A673 (cell line): ENCODE data around the gene RSAD1. TPM values are rescaled to one million over a fixed set of nuclear protein-coding genes. Genes with fewer than 3 reads are reported as not detected.

Experiments
- BruUV-seq: library from RNA; stranded (reverse); fragments of 400-500 nt; replicated peaks from 2 replicates; lab custom pipeline; 2021; lab: Mats Ljungman, UMichigan
- CTCF ChIA-PET: fragments of 300-600 bp; sonication (Branson Sonifier 250); formaldehyde crosslinking; loops from one replicate; lab custom pipeline; 2022; ENCODE audit warnings: antibody characterized with exemption; lab: Charles Lee
- POLR2A ChIA-PET: fragments of 300-600 bp; sonication (Branson Sonifier 250); formaldehyde crosslinking; loops from one replicate; lab custom pipeline; 2022; ENCODE audit warnings: antibody characterized with exemption; ENCODE audit not compliant: low non-redundant PET; lab: Charles Lee
- DNase-seq: peaks from one replicate; pipeline ENCODE4 v3.0.0-alpha.2; 2015; ENCODE audit warnings: low spot score
- H3K27ac ChIP-seq: fragments of 200-600 bp; sonication (generic); 2 replicates; pipeline ENCODE4 v1.5.1; 2016; ENCODE audit warnings: mixed run types, low read depth, mild to moderate bottlenecking, mixed read lengths, antibody characterized with exemption, low read length; ENCODE audit not compliant: poor library complexity, severe bottlenecking
- H3K27me3 ChIP-seq: fragments of 200-600 bp; sonication (generic); replicated peaks from 2 replicates; pipeline ENCODE4 v1.6.1; 2017; ENCODE audit warnings: mixed run types, low read depth, mild to moderate bottlenecking, mixed read lengths, antibody characterized with exemption, low read length; ENCODE audit not compliant: insufficient read depth, poor library complexity
- H3K36me3 ChIP-seq: fragments of 200-600 bp; sonication (generic); 2 replicates; pipeline ENCODE4 v1.6.1; 2016; ENCODE audit warnings: mixed run types, mild to moderate bottlenecking, mixed read lengths, antibody characterized with exemption, low read length; ENCODE audit not compliant: insufficient read depth, poor library complexity, severe bottlenecking
- H3K4me1 ChIP-seq: fragments of 200-600 bp; sonication (generic); 2 replicates; pipeline ENCODE4 v1.6.1; 2017; ENCODE audit warnings: mixed run types, mild to moderate bottlenecking, mixed read lengths, antibody characterized with exemption, low read length; ENCODE audit not compliant: insufficient read depth, poor library complexity, severe bottlenecking
- H3K4me3 ChIP-seq: fragments of 200-600 bp; sonication (generic); 2 replicates; pipeline ENCODE4 v1.5.1; 2016; ENCODE audit warnings: low read depth, mixed run types, mild to moderate bottlenecking, mixed read lengths, low read length; ENCODE audit not compliant: poor library complexity, severe bottlenecking
- H3K9me3 ChIP-seq: fragments of 200-600 bp; sonication (generic); 2 replicates; pipeline ENCODE4 v1.6.1; 2016; ENCODE audit warnings: mixed run types, low read depth, mild to moderate bottlenecking, mixed read lengths, antibody characterized with exemption, low read length; ENCODE audit not compliant: poor library complexity, severe bottlenecking
- CTCF ChIP-seq: fragments of 300-800, 200-600 bp; sonication (generic); conservative IDR thresholded peaks from 2 replicates; pipeline ENCODE4 v1.5.1; 2017; ENCODE audit warnings: low read depth, mild to moderate bottlenecking, antibody characterized with exemption, low read length, moderate library complexity, mixed read lengths
- EZH2 ChIP-seq: fragments of 200-600 bp; sonication (generic); IDR thresholded peaks from 2 replicates; pipeline ENCODE4 v1.6.1; 2017; ENCODE audit warnings: borderline replicate concordance, low read depth, mild to moderate bottlenecking, mixed read lengths, antibody characterized with exemption, low read length; ENCODE audit not compliant: poor library complexity, severe bottlenecking
- intact Hi-C: fragments of 100-400 bp; cut with micrococcal nuclease; formaldehyde crosslinking; loops from one replicate; pipeline ENCODE4 v1.10.0; 2022; ENCODE audit not compliant: unreplicated experiment
- total RNA-seq: library from RNA; stranded (reverse); gene quantifications from 2 replicates; pipeline ENCODE4 v1.2.3, GENCODE V29; 2021

RSAD1 gene
- total RNA-seq, 1 experiment from 2014 or later, result 44.3 TPM

GRCh38 chr17:50531428-50532025, 52.9 kb downstream of the RSAD1 start:
- TF ChIP-seq EZH2 (no peak), CTCF (no peak)
- intact Hi-C loops, result no loop called here
- no TSS peak for BruUV-seq

GRCh38 chr17:50532452-50533024, 53.9 kb downstream of the RSAD1 start, which contains the start of gene EPN3:
Gene EPN3, plus strand, starts transcription at chr17:50532735. Its CDS starts 3,822 bp downstream, at chr17:50536557.
- Histone ChIP-seq H3K4me1 (peaks cover 8% of the 10 kb centered on the region), H3K36me3 (no peaks in the 10 kb centered on the region), H3K9me3 (no peaks in the 10 kb centered on the region), H3K4me3 (no peak within 1 kb of the TSS), H3K27me3 (peaks cover 10% of the 10 kb centered on the region), H3K27ac (no peak within 1 kb of the TSS)
- intact Hi-C loops, result no loop called here
- POLR2A ChIA-PET, result interaction anchor here (0.5 kb wide), 1 partner anchor 215 kb away, joined by 4 read pairs; no protein-coding TSS in a partner anchor
- no TSS peak for BruUV-seq
- TF ChIP-seq CTCF (no peak), EZH2 (no peak)
- CTCF ChIA-PET, result no interaction called here
- DNase-seq, result no peak

More at GRCh38 chr17:50531428-50532025, 52.9 kb downstream of the RSAD1 start:
- POLR2A ChIA-PET, result no interaction called here
- H3K9me3 ChIP-seq, result no peaks in the 10 kb centered on the region
- no peak overlapping the region for H3K27ac ChIP-seq
- CTCF ChIA-PET, result no interaction called here
- H3K27me3 ChIP-seq, result peaks cover 10% of the 10 kb centered on the region
- no peak overlapping the region for H3K4me3 ChIP-seq
- DNase-seq, result no peak
- peaks cover 8% of the 10 kb centered on the region for H3K4me1 ChIP-seq
- H3K36me3 ChIP-seq, result no peaks in the 10 kb centered on the region

- Histone ChIP-seq H3K4me3 (no peak overlapping the region), H3K27ac (no peak overlapping the region)
These were observed 54.5 kb downstream of the RSAD1 start for GRCh38 chr17:50533185-50533584.

More at GRCh38 chr17:50533185-50533584, 54.5 kb downstream of the RSAD1 start:
- intact Hi-C loops, result no loop called here
- POLR2A ChIA-PET, result interaction anchor here (0.5 kb wide), 1 partner anchor 214 kb away, joined by 4 read pairs; no protein-coding TSS in a partner anchor
- TF ChIP-seq CTCF, result no peak
- no peak for TF ChIP-seq EZH2
- BruUV-seq, result no TSS peak
- Histone ChIP-seq H3K36me3 (no peaks in the 10 kb centered on the region), H3K4me1 (peaks cover 8% of the 10 kb centered on the region), H3K27me3 (peaks cover 10% of the 10 kb centered on the region), H3K9me3 (no peaks in the 10 kb centered on the region)
- CTCF ChIA-PET, result no interaction called here
- DNase-seq, result no peak
